Lower lobe of right lung (tissue), 2 donors: ENCODE results near the gene BRSK1. TPM values are rescaled to one million over a fixed set of nuclear protein-coding genes. Genes with fewer than 3 reads are reported as not detected.

Experiments
- ATAC-seq, 2 donors: fragments of 200-7000 bp; cut with Tn5 transposase; one replicate each; pipeline ENCODE4 v1.9.1; 2020 to 2022; ENCODE audit warnings: mild to moderate bottlenecking in 2 of 2, moderate library complexity in 2 of 2
- DNase-seq: peaks from one replicate; pipeline ENCODE4 v3.0.0-alpha.2; 2020
- H3K27ac ChIP-seq: fragments of 200-600 bp; one replicate; pipeline ENCODE4 v1.8.0; 2022
- H3K27me3 ChIP-seq: fragments of 200-600 bp; one replicate; pipeline ENCODE4 v1.8.0; 2022; ENCODE audit warnings: low read depth
- H3K36me3 ChIP-seq: fragments of 200-600 bp; one replicate; pipeline ENCODE4 v1.8.0; 2022; ENCODE audit warnings: mild to moderate bottlenecking
- H3K4me1 ChIP-seq: fragments of 200-600 bp; one replicate; pipeline ENCODE4 v1.8.0; 2022
- H3K4me3 ChIP-seq: fragments of 200-600 bp; one replicate; pipeline ENCODE4 v1.8.0; 2022; ENCODE audit warnings: mild to moderate bottlenecking
- H3K9me3 ChIP-seq: fragments of 200-600 bp; one replicate; pipeline ENCODE4 v1.8.0; 2022
- intact Hi-C: fragments of 100-400 bp; cut with DNase I; formaldehyde crosslinking; loops from one replicate; pipeline ENCODE4 v1.11.0; 2022
- total RNA-seq: library from RNA; stranded (reverse); fragmentation: NEBNext Ultra II Directional; extraction: Animal tissue kit (Norgen Biotek cat#: 25700); gene quantifications from one replicate; pipeline ENCODE4 v1.2.1, GENCODE V29; 2021
- TF ChIP-seq, protein P1 (sequence below): fragments of 200-600 bp; IDR thresholded peaks from one replicate; pipeline ENCODE4 v1.8.0; 2022; ENCODE audit warnings: antibody characterized with exemption, mild to moderate bottlenecking
- donor health status: DM: no; HTN: yes; CAD: no; lungs with severe emphysema.

The BRSK1 gene
- total RNA-seq, 1 donor from 2014 or later: 1.0 TPM

- Histone ChIP-seq H3K27me3 (no peaks in the 10 kb centered on the region), H3K36me3 (no peaks in the 10 kb centered on the region), H3K4me1 (peaks cover 8% of the 10 kb centered on the region), H3K9me3 (no peaks in the 10 kb centered on the region), H3K27ac (no peak overlapping the region), H3K4me3 (no peak overlapping the region)
- intact Hi-C loops: no loop called here
- ATAC-seq (no peak), DNase-seq (no peak)
- TF ChIP-seq, protein P1, sequence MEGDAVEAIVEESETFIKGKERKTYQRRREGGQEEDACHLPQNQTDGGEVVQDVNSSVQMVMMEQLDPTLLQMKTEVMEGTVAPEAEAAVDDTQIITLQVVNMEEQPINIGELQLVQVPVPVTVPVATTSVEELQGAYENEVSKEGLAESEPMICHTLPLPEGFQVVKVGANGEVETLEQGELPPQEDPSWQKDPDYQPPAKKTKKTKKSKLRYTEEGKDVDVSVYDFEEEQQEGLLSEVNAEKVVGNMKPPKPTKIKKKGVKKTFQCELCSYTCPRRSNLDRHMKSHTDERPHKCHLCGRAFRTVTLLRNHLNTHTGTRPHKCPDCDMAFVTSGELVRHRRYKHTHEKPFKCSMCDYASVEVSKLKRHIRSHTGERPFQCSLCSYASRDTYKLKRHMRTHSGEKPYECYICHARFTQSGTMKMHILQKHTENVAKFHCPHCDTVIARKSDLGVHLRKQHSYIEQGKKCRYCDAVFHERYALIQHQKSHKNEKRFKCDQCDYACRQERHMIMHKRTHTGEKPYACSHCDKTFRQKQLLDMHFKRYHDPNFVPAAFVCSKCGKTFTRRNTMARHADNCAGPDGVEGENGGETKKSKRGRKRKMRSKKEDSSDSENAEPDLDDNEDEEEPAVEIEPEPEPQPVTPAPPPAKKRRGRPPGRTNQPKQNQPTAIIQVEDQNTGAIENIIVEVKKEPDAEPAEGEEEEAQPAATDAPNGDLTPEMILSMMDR: no peak
These were observed 17.2 kb downstream of the BRSK1 start for GRCh38 chr19:55300886-55301458.

DNA sequence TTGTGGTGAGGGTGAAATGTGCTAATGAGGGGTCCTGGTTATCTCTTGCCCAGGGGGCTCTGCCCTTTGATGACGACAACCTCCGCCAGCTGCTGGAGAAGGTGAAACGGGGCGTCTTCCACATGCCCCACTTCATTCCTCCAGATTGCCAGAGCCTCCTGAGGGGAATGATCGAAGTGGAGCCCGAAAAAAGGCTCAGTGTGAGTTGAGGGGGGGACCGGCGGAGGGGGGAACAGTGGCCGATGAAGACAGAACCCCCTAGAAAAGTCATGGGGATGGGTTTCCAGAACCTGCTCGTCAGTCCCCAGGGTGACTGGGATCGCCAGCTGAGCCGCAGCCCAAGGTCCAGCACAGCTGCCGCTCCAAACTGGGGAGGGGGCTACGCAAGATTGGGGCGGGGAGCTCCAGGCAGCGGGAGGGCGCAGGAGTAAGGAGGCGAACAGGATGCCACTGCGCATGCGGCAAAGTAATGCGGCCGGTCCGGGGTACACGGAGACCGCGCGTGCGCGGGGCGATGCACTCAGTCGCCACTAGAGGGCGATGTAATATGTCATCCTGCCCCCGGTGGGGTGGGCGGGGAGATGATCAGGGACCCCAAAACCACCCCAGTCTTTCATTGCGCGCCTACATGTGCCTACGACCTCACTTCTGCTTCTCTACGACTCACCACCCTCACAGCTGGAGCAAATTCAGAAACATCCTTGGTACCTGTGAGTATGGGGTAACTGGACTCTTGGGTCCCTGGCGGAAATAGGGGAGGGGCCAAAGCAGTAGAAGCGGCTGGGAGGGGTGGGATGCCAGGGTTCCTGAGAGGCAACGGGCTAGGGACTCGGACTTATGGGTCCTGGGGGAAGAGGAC is 17.9 kb downstream of the BRSK1 start:
- H3K4me3 ChIP-seq: peak overlapping the region; percentile 43
- intact Hi-C loops: no loop called here

GRCh38 chr19:55302318-55302703 is 18.5 kb downstream of the BRSK1 start:
- ATAC-seq: no peak
- TF ChIP-seq, protein P1: no peak
- no peaks in the 10 kb centered on the region for H3K9me3 ChIP-seq
- H3K27me3 ChIP-seq: no peaks in the 10 kb centered on the region
- no peak overlapping the region for H3K4me3 ChIP-seq
- intact Hi-C loops: no loop called here
- peaks cover 8% of the 10 kb centered on the region for H3K4me1 ChIP-seq
- no peak overlapping the region for H3K27ac ChIP-seq
- DNase-seq: no peak
- H3K36me3 ChIP-seq: no peaks in the 10 kb centered on the region

More for the DNA sequence above, 17.9 kb downstream of the BRSK1 start:
- Histone ChIP-seq H3K9me3 (no peaks in the 10 kb centered on the region), H3K27ac (no peak overlapping the region), H3K36me3 (no peaks in the 10 kb centered on the region), H3K4me1 (peaks cover 8% of the 10 kb centered on the region), H3K27me3 (no peaks in the 10 kb centered on the region)
- TF ChIP-seq, protein P1: peak; percentile 98
- ATAC-seq (peak; percentile 94 to 95), DNase-seq (peak; percentile 92)

DNA sequence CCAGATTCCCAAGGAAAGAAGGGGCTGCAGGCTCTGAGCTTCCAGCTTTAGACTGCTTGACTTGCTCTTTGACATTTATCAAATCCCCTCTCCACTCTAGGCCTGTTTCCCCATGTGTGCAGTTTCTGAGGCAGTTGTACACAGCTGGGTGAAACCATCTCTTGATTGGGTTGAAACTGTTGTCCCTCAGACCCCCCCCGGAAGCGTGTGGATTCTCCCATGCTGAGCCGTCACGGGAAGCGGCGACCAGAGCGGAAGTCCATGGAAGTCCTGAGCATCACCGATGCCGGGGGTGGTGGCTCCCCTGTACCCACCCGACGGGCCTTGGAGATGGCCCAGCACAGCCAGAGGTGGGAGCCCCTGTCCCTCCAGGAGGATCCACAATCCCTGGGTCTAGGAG is 19.7 kb downstream of the BRSK1 start:
- Histone ChIP-seq H3K9me3 (no peaks in the 10 kb centered on the region), H3K27me3 (no peaks in the 10 kb centered on the region), H3K4me1 (peaks cover 8% of the 10 kb centered on the region), H3K4me3 (no peak overlapping the region), H3K27ac (no peak overlapping the region), H3K36me3 (no peaks in the 10 kb centered on the region)
- ATAC-seq (no peak), DNase-seq (no peak)
- intact Hi-C loops: no loop called here
- TF ChIP-seq, protein P1: no peak

- Histone ChIP-seq H3K36me3 (no peaks in the 10 kb centered on the region), H3K9me3 (no peaks in the 10 kb centered on the region), H3K4me1 (peaks cover 8% of the 10 kb centered on the region), H3K27ac (no peak overlapping the region), H3K27me3 (no peaks in the 10 kb centered on the region), H3K4me3 (no peak overlapping the region)
- ATAC-seq (peak in 1 of 2 donors; percentile 5), DNase-seq (no peak)
- intact Hi-C loops: no loop called here
- TF ChIP-seq, protein P1: no peak
These were observed 20.6 kb downstream of the BRSK1 start for GRCh38 chr19:55304279-55304978.
